WTC11 (cell line): ENCODE measurements around the gene AFF2.

ENCODE experiments used
- TCF7 ChIP-seq: sonication (generic); formaldehyde crosslinking; IDR thresholded peaks from 2 replicates; pipeline ENCODE4 v1.8.0; 2022; ENCODE audit warnings: mild to moderate bottlenecking, low read depth, missing genetic modification reagents, moderate library complexity
- TF ChIP-seq, protein P1 (sequence below): fragments of 200-600 bp; IDR thresholded peaks from 2 replicates; pipeline ENCODE4 v1.8.0; 2022; ENCODE audit warnings: antibody characterized with exemption
- TF ChIP-seq, protein P2 (sequence below): sonication (generic); formaldehyde crosslinking; IDR thresholded peaks from 2 replicates; pipeline ENCODE4 v1.8.1; 2023; ENCODE audit warnings: mild to moderate bottlenecking, missing genetic modification reagents, moderate library complexity

DNA sequence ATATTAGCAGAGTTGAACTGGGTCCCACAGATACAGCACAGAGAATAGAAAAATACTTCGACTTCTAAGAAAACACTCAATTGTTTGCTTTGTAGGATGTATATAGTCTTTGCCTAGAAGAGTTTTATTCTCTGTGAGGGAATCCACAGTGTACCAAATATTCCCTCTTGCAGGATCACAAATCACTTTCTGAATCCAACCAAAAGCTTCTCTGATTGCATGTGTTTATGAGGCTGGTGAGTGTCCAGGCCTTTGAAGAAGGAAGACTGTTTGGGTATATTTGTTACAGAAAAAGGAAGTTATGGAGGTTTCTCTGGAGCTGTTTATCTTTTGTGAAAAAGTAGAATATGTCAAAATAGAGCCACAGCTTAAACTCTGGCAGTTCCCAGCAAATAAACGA lies 423.2 kb downstream of the AFF2 start:
- TF ChIP-seq, protein P1, sequence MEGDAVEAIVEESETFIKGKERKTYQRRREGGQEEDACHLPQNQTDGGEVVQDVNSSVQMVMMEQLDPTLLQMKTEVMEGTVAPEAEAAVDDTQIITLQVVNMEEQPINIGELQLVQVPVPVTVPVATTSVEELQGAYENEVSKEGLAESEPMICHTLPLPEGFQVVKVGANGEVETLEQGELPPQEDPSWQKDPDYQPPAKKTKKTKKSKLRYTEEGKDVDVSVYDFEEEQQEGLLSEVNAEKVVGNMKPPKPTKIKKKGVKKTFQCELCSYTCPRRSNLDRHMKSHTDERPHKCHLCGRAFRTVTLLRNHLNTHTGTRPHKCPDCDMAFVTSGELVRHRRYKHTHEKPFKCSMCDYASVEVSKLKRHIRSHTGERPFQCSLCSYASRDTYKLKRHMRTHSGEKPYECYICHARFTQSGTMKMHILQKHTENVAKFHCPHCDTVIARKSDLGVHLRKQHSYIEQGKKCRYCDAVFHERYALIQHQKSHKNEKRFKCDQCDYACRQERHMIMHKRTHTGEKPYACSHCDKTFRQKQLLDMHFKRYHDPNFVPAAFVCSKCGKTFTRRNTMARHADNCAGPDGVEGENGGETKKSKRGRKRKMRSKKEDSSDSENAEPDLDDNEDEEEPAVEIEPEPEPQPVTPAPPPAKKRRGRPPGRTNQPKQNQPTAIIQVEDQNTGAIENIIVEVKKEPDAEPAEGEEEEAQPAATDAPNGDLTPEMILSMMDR = no peak
- TF ChIP-seq, protein P2, sequence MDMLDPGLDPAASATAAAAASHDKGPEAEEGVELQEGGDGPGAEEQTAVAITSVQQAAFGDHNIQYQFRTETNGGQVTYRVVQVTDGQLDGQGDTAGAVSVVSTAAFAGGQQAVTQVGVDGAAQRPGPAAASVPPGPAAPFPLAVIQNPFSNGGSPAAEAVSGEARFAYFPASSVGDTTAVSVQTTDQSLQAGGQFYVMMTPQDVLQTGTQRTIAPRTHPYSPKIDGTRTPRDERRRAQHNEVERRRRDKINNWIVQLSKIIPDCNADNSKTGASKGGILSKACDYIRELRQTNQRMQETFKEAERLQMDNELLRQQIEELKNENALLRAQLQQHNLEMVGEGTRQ (CRISPR knock-in tag) = no peak
- no peak for TF ChIP-seq TCF7 (CRISPR knock-in tag)
